H1 (cell line): ENCODE results near the gene EMX1. TPM values are rescaled to one million over a fixed set of nuclear protein-coding genes. Genes with fewer than 3 reads are reported as not detected.
A peak's percentile ranks its signal among the peaks of the same experiment; 100 is the strongest.

Experiments
- CTCF ChIA-PET: fragments of 300-600 bp; sonication (Branson Sonifier 250); formaldehyde crosslinking; loops from one replicate; lab custom pipeline; 2021; ENCODE audit not compliant: partially characterized antibody; lab: Charles Lee
- POLR2A ChIA-PET: fragments of 300-600 bp; sonication (Branson Sonifier 250); formaldehyde crosslinking; loops from one replicate; lab custom pipeline; 2021; ENCODE audit warnings: inconsistent platforms; ENCODE audit not compliant: partially characterized antibody; lab: Charles Lee
- DNase-seq, 2 experiments: peaks; one replicate each; pipeline versions ENCODE4 v3.0.0 to v3.0.0-alpha.2; 2010 to 2022; ENCODE audit warnings: low spot score in 2 of 2, low read depth in 1 of 2, mixed read lengths in 1 of 2
- FAIRE-seq: peaks from 2 replicates; lab custom pipeline; 2011; peaks lifted over from hg19 to GRCh38; lab: Jason Lieb, UNC
- H2AFZ ChIP-seq: 2 replicates; pipeline ENCODE4 v1.8.1; 2012; ENCODE audit warnings: low read length, inconsistent platforms
- H2AK5ac ChIP-seq: 2 replicates; pipeline ENCODE4 v1.6.1; 2013; ENCODE audit warnings: low read depth, low read length
- H2BK120ac ChIP-seq: replicated peaks from 2 replicates; pipeline ENCODE3; 2013; ENCODE audit warnings: low read depth, low read length, inconsistent platforms
- H2BK12ac ChIP-seq: 2 replicates; pipeline ENCODE4 v1.6.1; 2013; ENCODE audit warnings: low read depth, low read length
- H2BK15ac ChIP-seq: 2 replicates; pipeline ENCODE4 v1.6.1; 2013; ENCODE audit warnings: low read length
- H2BK20ac ChIP-seq: 2 replicates; pipeline ENCODE4 v1.6.1; 2013; ENCODE audit warnings: low read length
- H2BK5ac ChIP-seq: 2 replicates; pipeline ENCODE4 v1.6.1; 2013; ENCODE audit warnings: low read depth, low read length
- H3K14ac ChIP-seq: 2 replicates; pipeline ENCODE4 v1.6.1; 2013; ENCODE audit warnings: inconsistent platforms; ENCODE audit not compliant: insufficient read length
- H3K18ac ChIP-seq: 2 replicates; pipeline ENCODE4 v1.6.1; 2013; ENCODE audit warnings: low read length; ENCODE audit errors: extremely low read depth
- H3K23ac ChIP-seq: 2 replicates; pipeline ENCODE4 v1.6.1; 2013; ENCODE audit warnings: inconsistent platforms; ENCODE audit not compliant: insufficient read length
- H3K23me2 ChIP-seq: 2 replicates; pipeline ENCODE4 v1.6.1; 2013; ENCODE audit warnings: low read depth, low read length
- H3K27ac ChIP-seq: 2 replicates; pipeline ENCODE4 v1.6.1; 2011; ENCODE audit warnings: low read depth, low read length, inconsistent platforms
- H3K27me3 ChIP-seq, 4 experiments: replicated peaks in 1 of 4; 1 replicate in 1 of 4; 2 replicates in 3 of 4; pipeline versions ENCODE4 v1.6.1 to v1.8.1; 2011 to 2013; ENCODE audit warnings: low read length in 3 of 4, mild to moderate bottlenecking in 3 of 4, inconsistent platforms in 2 of 4, mixed read lengths in 2 of 4, moderate library complexity in 1 of 4; ENCODE audit not compliant: control insufficient read depth in 3 of 4, insufficient read depth in 3 of 4; ENCODE audit errors: extremely low read depth in 1 of 4
- H3K36me3 ChIP-seq, 4 experiments: 2 replicates each; pipeline versions ENCODE4 v1.6.1 to v1.8.1; 2011 to 2013; ENCODE audit warnings: mild to moderate bottlenecking in 4 of 4, low read length in 3 of 4, moderate library complexity in 2 of 4, control low read depth in 1 of 4, inconsistent platforms in 1 of 4; ENCODE audit not compliant: insufficient read depth in 4 of 4, control insufficient read depth in 2 of 4
- H3K4ac ChIP-seq: replicated peaks from 2 replicates; pipeline ENCODE3; 2013; ENCODE audit warnings: low read length, low read depth, mixed read lengths, inconsistent platforms; ENCODE audit not compliant: insufficient read length
- H3K4me1 ChIP-seq, 4 experiments: replicated peaks in 1 of 4; 1 replicate in 1 of 4; 2 replicates in 3 of 4; pipeline versions ENCODE4 v1.6.1 to v1.8.1; 2011 to 2013; ENCODE audit warnings: low read length in 3 of 4, inconsistent platforms in 2 of 4, mixed read lengths in 1 of 4; ENCODE audit not compliant: insufficient read depth in 4 of 4, control insufficient read depth in 3 of 4
- H3K4me2 ChIP-seq, 2 experiments: 2 replicates each; pipeline versions ENCODE4 v1.6.1 to v1.8.1; 2011 to 2013; ENCODE audit warnings: low read depth in 2 of 2, low read length in 2 of 2, control low read depth in 1 of 2, inconsistent platforms in 1 of 2, mild to moderate bottlenecking in 1 of 2; ENCODE audit not compliant: insufficient read depth in 1 of 2
- H3K4me3 ChIP-seq, 4 experiments: fragments of 200-600, 300-600 bp in 1 of 4; sonication (generic), shearing (Covaris generic), sonication (Bioruptor Twin) in 1 of 4; 2 replicates each; pipeline versions ENCODE4 v1.5.1 to v1.8.1; 2011 to 2016; ENCODE audit warnings: low read length in 4 of 4, low read depth in 3 of 4, control low read depth in 2 of 4, inconsistent platforms in 2 of 4, mild to moderate bottlenecking in 2 of 4, mixed read lengths in 1 of 4, moderate library complexity in 1 of 4; ENCODE audit not compliant: insufficient read depth in 2 of 4; ENCODE audit errors: extremely low read depth in 1 of 4
- H3K56ac ChIP-seq: replicated peaks from 2 replicates; pipeline ENCODE3; 2013; ENCODE audit warnings: low read depth, mild to moderate bottlenecking, mixed read lengths, low read length, inconsistent platforms; ENCODE audit not compliant: insufficient read length
- H3K79me1 ChIP-seq: 2 replicates; pipeline ENCODE4 v1.6.1; 2013; ENCODE audit warnings: low read depth, low read length, control low read depth
- H3K79me2 ChIP-seq, 2 experiments: 2 replicates each; pipeline versions ENCODE4 v1.6.1 to v1.8.1; 2012 to 2013; ENCODE audit warnings: low read length in 2 of 2, mild to moderate bottlenecking in 2 of 2, inconsistent platforms in 1 of 2; ENCODE audit not compliant: insufficient read depth in 2 of 2, control insufficient read depth in 1 of 2
- H3K9ac ChIP-seq, 4 experiments: replicated peaks in 1 of 4; 1 replicate in 1 of 4; 2 replicates in 3 of 4; pipeline versions ENCODE4 v1.6.1 to v1.8.1; 2011 to 2013; ENCODE audit warnings: low read depth in 3 of 4, low read length in 3 of 4, control low read depth in 2 of 4, mild to moderate bottlenecking in 2 of 4, moderate library complexity in 2 of 4, inconsistent platforms in 1 of 4; ENCODE audit errors: extremely low read depth in 1 of 4
- H3K9me3 ChIP-seq, 2 experiments: 2 replicates each; pipeline versions ENCODE4 v1.6.1 to v1.8.1; 2012 to 2013; ENCODE audit warnings: mild to moderate bottlenecking in 2 of 2, moderate library complexity in 2 of 2, control low read depth in 1 of 2, inconsistent platforms in 1 of 2, low read depth in 1 of 2, low read length in 1 of 2, mixed read lengths in 1 of 2; ENCODE audit not compliant: insufficient read depth in 2 of 2
- H4K20me1 ChIP-seq, 2 experiments: replicated peaks in 1 of 2; 2 replicates each; pipeline versions ENCODE3 to v1.8.1; 2011 to 2013; ENCODE audit warnings: inconsistent platforms in 2 of 2, low read length in 2 of 2, mild to moderate bottlenecking in 1 of 2; ENCODE audit not compliant: insufficient read depth in 2 of 2, control insufficient read depth in 1 of 2
- H4K5ac ChIP-seq: 2 replicates; pipeline ENCODE4 v1.6.1; 2013; ENCODE audit warnings: low read length, low read depth, mixed read lengths, inconsistent platforms; ENCODE audit not compliant: insufficient read length
- H4K8ac ChIP-seq: 2 replicates; pipeline ENCODE4 v1.8.0; 2013; ENCODE audit warnings: mild to moderate bottlenecking, moderate library complexity, low read length, inconsistent platforms; ENCODE audit not compliant: insufficient read depth; ENCODE audit errors: extremely low read depth
- H4K91ac ChIP-seq: replicated peaks from 2 replicates; pipeline ENCODE3; 2013; ENCODE audit warnings: low read length, mixed read lengths, inconsistent platforms; ENCODE audit not compliant: insufficient read length
- BCL11A ChIP-seq, 2 experiments: IDR thresholded peaks; one replicate each; pipeline ENCODE4 v1.6.1; 2011; ENCODE audit warnings: low read depth in 2 of 2, low read length in 2 of 2, mild to moderate bottlenecking in 2 of 2
- WGBS, 2 experiments: shearing (Covaris generic) in 1 of 2; methylation state at CpG; one replicate each; pipeline versions ENCODE4 v1.1.6 to v1.1.7; 2013 to 2015; ENCODE audit warnings: low lambda C conversion rate in 2 of 2, mixed read lengths in 2 of 2, inconsistent platforms in 1 of 2, low coverage in 1 of 2, missing lambda C conversion rate in 1 of 2; ENCODE audit not compliant: insufficient replicate concordance in 2 of 2, insufficient coverage in 1 of 2, insufficient read length in 1 of 2; ENCODE audit errors: extremely low coverage in 1 of 2, missing lambda C conversion rate in 1 of 2; 5-methylcytosine and 5-hydroxymethylcytosine counted together
- polyA plus RNA-seq, 7 experiments: library from polyadenylated mRNA; depleted of rRNA in 3 of 7; stranded (reverse) in 5 of 7; unstranded in 2 of 7; fragments of >200 nt in 5 of 7; fragments of 200-250 nt in 2 of 7; gene quantifications; 1 replicate in 5 of 7; 2 replicates in 1 of 7; 4 replicates in 1 of 7; pipeline versions ENCODE4 v1.2.1 to v1.2.3, GENCODE V29; 2011 to 2013; ENCODE audit warnings: missing spikeins in 2 of 7, mixed read lengths in 2 of 7
- total RNA-seq: library from RNA; stranded (reverse); fragmentation: NEBNext Ultra II Directional; extraction: Animal tissue kit (Norgen Biotek cat#: 25700); gene quantifications from 2 replicates; pipeline ENCODE4 v1.2.1, GENCODE V29; 2021
- TF ChIP-seq, protein P1 (sequence below), 3 experiments: IDR thresholded peaks; 1 replicate in 2 of 3; 2 replicates in 1 of 3; pipeline versions ENCODE4 v1.5.1 to v1.6.1; 2011; ENCODE audit warnings: low read length in 3 of 3, mild to moderate bottlenecking in 3 of 3, inconsistent platforms in 2 of 3, low read depth in 1 of 3, moderate library complexity in 1 of 3; ENCODE audit not compliant: insufficient read depth in 1 of 3; ENCODE audit errors: control extremely low read depth in 1 of 3

The EMX1 gene
- total and polyA plus RNA-seq, 2 of the 8 experiments (the other 6 are each of a cell fraction or from before 2014, with no cell fraction given) = 2.4 to 4.9 TPM

DNA sequence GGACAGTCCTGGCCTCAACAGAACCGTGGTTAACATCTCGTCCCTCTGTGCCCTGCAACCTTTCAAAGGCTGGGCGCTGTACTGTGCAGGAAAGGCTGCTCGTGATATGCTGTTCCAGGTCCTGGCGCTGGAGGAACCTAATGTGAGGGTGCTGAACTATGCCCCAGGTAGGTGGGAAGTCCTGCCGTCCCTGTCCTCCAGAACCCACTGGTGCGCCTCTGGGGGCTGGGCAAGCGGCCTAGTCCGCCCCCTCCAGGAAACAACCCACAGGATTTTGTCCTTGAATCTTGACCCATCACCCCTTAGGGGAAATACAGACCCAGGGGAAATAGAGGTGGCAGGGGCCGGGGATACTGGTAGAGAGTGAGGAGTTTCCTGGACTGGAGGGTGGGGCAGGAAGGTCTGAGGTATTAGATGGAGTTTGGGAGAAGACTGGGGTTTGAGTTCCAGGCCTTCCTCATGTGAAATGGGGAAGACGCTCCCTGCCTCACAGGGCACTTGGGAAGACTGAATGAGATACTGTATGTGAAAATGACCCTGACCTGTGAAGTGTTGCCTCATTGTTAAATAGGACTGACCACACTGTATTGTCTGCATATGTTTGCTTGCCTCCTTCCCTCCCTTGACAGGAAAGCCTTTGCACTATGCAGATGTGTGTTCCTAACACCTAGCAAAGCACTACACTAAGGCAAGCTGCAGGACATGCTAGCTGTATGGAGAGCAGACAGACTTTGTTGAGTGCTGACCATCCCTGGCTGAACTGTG is 28.7 kb upstream of the EMX1 start:
- Histone ChIP-seq H3K18ac (peak overlapping the region; percentile 34; the same call in 1 of the 2 replicates), H4K20me1 (peaks cover 0 to 4% of the 10 kb centered on the region in 2 experiments), H2AK5ac (no peak overlapping the region), H3K56ac (no peak overlapping the region), H3K27ac (no peak overlapping the region), H3K79me1 (no peaks in the 10 kb centered on the region), H2BK5ac (no peak overlapping the region), H3K9ac (no peak overlapping the region), H2BK20ac (no peak overlapping the region), H4K91ac (no peak overlapping the region), H3K27me3 (peaks cover 4 to 40% (median 25%) of the 10 kb centered on the region in 4 experiments), H3K4me3 (no peak overlapping the region), H3K9me3 (no peaks in the 10 kb centered on the region), H4K8ac (no peak overlapping the region), H2BK15ac (0 out of 2 replicates have a peak overlapping the region, but pooled peaks have one; percentile 65), H3K23me2 (peaks cover 9% of the 10 kb centered on the region; the same call in 1 of the 2 replicates), H2BK120ac (no peak overlapping the region), H3K14ac (no peak overlapping the region), H3K4me1 (peaks cover 0 to 8% (median 1%) of the 10 kb centered on the region in 4 experiments; a peak in 5 of 7 replicates), H3K4ac (no peak overlapping the region), H4K5ac (no peak overlapping the region), H3K23ac (no peak overlapping the region), H2BK12ac (no peak overlapping the region; the same call in 1 of the 2 replicates), H3K79me2 (no peaks in the 10 kb centered on the region), H3K36me3 (no peaks in the 10 kb centered on the region), H2AFZ (no peak overlapping the region), H3K4me2 (peak overlapping the region; percentile 67 to 95; a peak in 3 of 4 replicates)
- 87% methylated on average over 11 of the region's 11 CpGs; no CpG with 5 or more reads in 1 of the 2 experiments for WGBS, 2 experiments
- ChIA-PET POLR2A (no interaction called here), CTCF (interaction anchor here (0.6 to 19.1 kb wide), 37 partner anchors 10 to 878 kb away, joined by 3 to 497 read pairs (median 6); partner anchors contain the start of gene EMX1)
- no peak for FAIRE-seq
- no peak for DNase-seq
- TF ChIP-seq BCL11A (IDR thresholded peaks at IDR 0.05; ENCODE audit: low read depth in 2 of 2, low read length in 2 of 2) = no peak
- TF ChIP-seq, protein P1, sequence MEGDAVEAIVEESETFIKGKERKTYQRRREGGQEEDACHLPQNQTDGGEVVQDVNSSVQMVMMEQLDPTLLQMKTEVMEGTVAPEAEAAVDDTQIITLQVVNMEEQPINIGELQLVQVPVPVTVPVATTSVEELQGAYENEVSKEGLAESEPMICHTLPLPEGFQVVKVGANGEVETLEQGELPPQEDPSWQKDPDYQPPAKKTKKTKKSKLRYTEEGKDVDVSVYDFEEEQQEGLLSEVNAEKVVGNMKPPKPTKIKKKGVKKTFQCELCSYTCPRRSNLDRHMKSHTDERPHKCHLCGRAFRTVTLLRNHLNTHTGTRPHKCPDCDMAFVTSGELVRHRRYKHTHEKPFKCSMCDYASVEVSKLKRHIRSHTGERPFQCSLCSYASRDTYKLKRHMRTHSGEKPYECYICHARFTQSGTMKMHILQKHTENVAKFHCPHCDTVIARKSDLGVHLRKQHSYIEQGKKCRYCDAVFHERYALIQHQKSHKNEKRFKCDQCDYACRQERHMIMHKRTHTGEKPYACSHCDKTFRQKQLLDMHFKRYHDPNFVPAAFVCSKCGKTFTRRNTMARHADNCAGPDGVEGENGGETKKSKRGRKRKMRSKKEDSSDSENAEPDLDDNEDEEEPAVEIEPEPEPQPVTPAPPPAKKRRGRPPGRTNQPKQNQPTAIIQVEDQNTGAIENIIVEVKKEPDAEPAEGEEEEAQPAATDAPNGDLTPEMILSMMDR (IDR thresholded peaks at IDR 0.05; ENCODE audit: control extremely low read depth in 1 of 3, insufficient read depth in 1 of 3, low read depth in 1 of 3, low read length in 3 of 3) = no peak
